ENCODE measurements around the gene SEC63. TPM values are rescaled to one million over a fixed set of nuclear protein-coding genes. Genes with fewer than 3 reads are reported as not detected.
"Not testable (repeated sequence)": the region's sequence is repeated elsewhere in the genome, so short reads cannot be mapped to it uniquely, and the experiment has no call there.

SEC63 gene
- total RNA-seq, 1 donor from 2014 or later: 166 TPM

- Mint-ChIP-seq H3K9me3 (ENCODE audit: low read depth) (peaks cover 3% of the 10 kb centered on the region), H3K27ac (ENCODE audit: unreplicated experiment) (no peak overlapping the region), H3K4me3 (ENCODE audit: unreplicated experiment) (no peak overlapping the region), H3K27me3 (ENCODE audit: low read depth) (no peaks in the 10 kb centered on the region), H3K36me3 (ENCODE audit: low read depth) (peaks cover 33% of the 10 kb centered on the region), H3K4me1 (ENCODE audit: low read depth) (peaks cover 4% of the 10 kb centered on the region)
- DNase-seq (ENCODE audit: low spot score): no peak
- TF ChIP-seq, protein P1, sequence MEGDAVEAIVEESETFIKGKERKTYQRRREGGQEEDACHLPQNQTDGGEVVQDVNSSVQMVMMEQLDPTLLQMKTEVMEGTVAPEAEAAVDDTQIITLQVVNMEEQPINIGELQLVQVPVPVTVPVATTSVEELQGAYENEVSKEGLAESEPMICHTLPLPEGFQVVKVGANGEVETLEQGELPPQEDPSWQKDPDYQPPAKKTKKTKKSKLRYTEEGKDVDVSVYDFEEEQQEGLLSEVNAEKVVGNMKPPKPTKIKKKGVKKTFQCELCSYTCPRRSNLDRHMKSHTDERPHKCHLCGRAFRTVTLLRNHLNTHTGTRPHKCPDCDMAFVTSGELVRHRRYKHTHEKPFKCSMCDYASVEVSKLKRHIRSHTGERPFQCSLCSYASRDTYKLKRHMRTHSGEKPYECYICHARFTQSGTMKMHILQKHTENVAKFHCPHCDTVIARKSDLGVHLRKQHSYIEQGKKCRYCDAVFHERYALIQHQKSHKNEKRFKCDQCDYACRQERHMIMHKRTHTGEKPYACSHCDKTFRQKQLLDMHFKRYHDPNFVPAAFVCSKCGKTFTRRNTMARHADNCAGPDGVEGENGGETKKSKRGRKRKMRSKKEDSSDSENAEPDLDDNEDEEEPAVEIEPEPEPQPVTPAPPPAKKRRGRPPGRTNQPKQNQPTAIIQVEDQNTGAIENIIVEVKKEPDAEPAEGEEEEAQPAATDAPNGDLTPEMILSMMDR (IDR thresholded peaks at IDR 0.05): no peak
These were observed 40.3 kb downstream of the SEC63 start for GRCh38 chr6:107917451-107918375.

DNA sequence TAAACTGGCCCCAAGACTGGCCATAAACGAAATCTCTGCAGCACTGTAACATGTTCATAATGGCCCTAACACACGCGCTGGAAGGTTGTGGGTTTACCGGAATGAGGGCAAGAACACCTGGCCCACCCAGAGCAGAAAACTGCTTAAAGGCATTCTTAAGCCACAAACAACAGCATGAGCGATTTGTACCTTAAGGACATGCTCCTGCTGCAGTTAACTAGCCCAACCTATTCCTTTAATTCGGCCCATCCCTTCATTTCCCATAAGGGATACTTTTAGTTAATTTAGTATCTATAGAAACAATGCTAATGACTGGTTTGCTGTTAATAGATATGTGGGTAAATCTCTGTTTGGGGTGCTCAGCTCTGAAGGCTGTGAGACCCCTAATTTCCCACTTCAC, 41.0 kb downstream of the SEC63 start:
- not testable (repeated sequence) for H3K4me3 Mint-ChIP-seq (ENCODE audit: unreplicated experiment); H3K9me3 Mint-ChIP-seq (ENCODE audit: low read depth)
- H3K36me3 Mint-ChIP-seq (ENCODE audit: low read depth): peaks cover 35% of the 10 kb centered on the region

DNA sequence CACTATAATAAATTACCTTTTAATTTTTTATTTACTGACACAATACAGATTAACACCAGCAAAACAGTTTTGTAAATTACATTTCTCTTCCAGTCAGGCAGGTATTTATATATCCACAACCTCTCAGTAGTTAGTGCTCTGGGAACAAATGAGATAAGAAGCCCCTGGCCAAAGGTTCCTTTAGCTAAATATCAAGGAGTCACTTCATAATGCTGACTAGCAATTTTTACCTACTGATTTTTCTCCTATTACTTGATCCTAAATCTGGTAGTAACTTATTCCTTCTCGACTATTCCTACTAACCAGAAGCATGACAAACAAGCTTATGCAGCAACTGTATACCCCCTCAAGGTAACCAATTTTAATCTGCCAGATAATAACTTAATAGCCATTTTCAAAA, 46.3 kb downstream of the SEC63 start:
- TF ChIP-seq, protein P1 (IDR thresholded peaks at IDR 0.05): no peak
- Mint-ChIP-seq H3K27me3 (ENCODE audit: low read depth) (no peaks in the 10 kb centered on the region), H3K36me3 (ENCODE audit: low read depth) (peaks cover 26% of the 10 kb centered on the region), H3K4me1 (ENCODE audit: low read depth) (peaks cover 4% of the 10 kb centered on the region), H3K9me3 (ENCODE audit: low read depth) (no peaks in the 10 kb centered on the region), H3K27ac (ENCODE audit: unreplicated experiment) (no peak overlapping the region), H3K4me3 (ENCODE audit: unreplicated experiment) (no peak overlapping the region)
- DNase-seq (ENCODE audit: low spot score): no peak

More for the DNA sequence above, 41.0 kb downstream of the SEC63 start:
- not testable (repeated sequence) for H3K27ac Mint-ChIP-seq (ENCODE audit: unreplicated experiment); DNase-seq (ENCODE audit: low spot score); H3K27me3 Mint-ChIP-seq (ENCODE audit: low read depth); H3K4me1 Mint-ChIP-seq (ENCODE audit: low read depth)

GRCh38 chr6:107894809-107895396, 63.1 kb downstream of the SEC63 start:
- Mint-ChIP-seq H3K4me1 (ENCODE audit: low read depth) (peaks cover 7% of the 10 kb centered on the region), H3K36me3 (ENCODE audit: low read depth) (peaks cover 43% of the 10 kb centered on the region), H3K27me3 (ENCODE audit: low read depth) (no peaks in the 10 kb centered on the region), H3K4me3 (ENCODE audit: unreplicated experiment) (no peak overlapping the region), H3K27ac (ENCODE audit: unreplicated experiment) (no peak overlapping the region), H3K9me3 (ENCODE audit: low read depth) (peaks cover 3% of the 10 kb centered on the region)
- TF ChIP-seq, protein P1 (IDR thresholded peaks at IDR 0.05): no peak
- no peak for DNase-seq (ENCODE audit: low spot score)

- H3K27me3 Mint-ChIP-seq (ENCODE audit: low read depth); H3K4me1 Mint-ChIP-seq (ENCODE audit: low read depth); DNase-seq (ENCODE audit: low spot score); H3K4me3 Mint-ChIP-seq (ENCODE audit: unreplicated experiment); H3K27ac Mint-ChIP-seq (ENCODE audit: unreplicated experiment); H3K9me3 Mint-ChIP-seq (ENCODE audit: low read depth): not testable (repeated sequence)
- H3K36me3 Mint-ChIP-seq (ENCODE audit: low read depth): peaks cover 47% of the 10 kb centered on the region
These were observed 67.6 kb downstream of the SEC63 start for GRCh38 chr6:107890431-107890830.

DNA sequence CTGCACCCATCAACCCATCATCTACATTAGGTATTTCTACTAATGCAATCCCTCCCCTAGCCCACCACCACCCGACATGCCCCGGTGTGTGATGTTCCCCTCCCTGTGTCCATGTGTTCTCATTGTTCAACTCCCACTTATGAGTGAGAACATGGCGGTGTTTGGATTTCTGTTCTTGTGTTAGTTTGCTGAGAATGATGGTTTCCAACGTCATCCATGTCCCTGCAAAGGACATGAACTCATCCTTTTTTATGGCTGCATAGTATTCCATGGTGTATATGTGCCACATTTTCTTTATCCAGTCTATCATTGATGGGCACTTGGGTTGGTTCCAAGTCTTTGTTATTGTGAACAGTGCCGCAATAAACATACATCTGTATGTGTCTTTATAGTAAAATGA, 72.1 kb downstream of the SEC63 start:
- H3K27ac Mint-ChIP-seq (ENCODE audit: unreplicated experiment); H3K27me3 Mint-ChIP-seq (ENCODE audit: low read depth); H3K4me3 Mint-ChIP-seq (ENCODE audit: unreplicated experiment); DNase-seq (ENCODE audit: low spot score): not testable (repeated sequence)
- Mint-ChIP-seq H3K36me3 (ENCODE audit: low read depth) (peaks cover 35% of the 10 kb centered on the region), H3K4me1 (ENCODE audit: low read depth) (peaks cover 10% of the 10 kb centered on the region), H3K9me3 (ENCODE audit: low read depth) (peaks cover 13% of the 10 kb centered on the region)
